GM23338 (cell line): Measurements from ENCODE around the gene SLC25A22.

Experiments used
- CREB1 ChIP-seq: fragments of 250-450 bp; sonication (Bioruptor Pico); IDR thresholded peaks from 2 replicates; pipeline ENCODE4 v1.5.0; 2020; ENCODE audit warnings: low read depth, mild to moderate bottlenecking, moderate library complexity
- CTCF ChIP-seq, 2 experiments: fragments of 200-600 bp in 1 of 2; sonication (generic) in 1 of 2; conservative IDR thresholded peaks; 2 replicates each; pipeline versions ENCODE4 v1.5.1 to v1.6.1; 2016 to 2017; ENCODE audit warnings: antibody characterized with exemption in 2 of 2, low read depth in 2 of 2, mild to moderate bottlenecking in 2 of 2, moderate library complexity in 1 of 2
- EZH2 ChIP-seq: fragments of 200-600 bp; sonication (generic); IDR thresholded peaks from one replicate; pipeline ENCODE4 v1.8.0; 2017; ENCODE audit warnings: antibody characterized with exemption, mild to moderate bottlenecking, low read depth; ENCODE audit not compliant: unreplicated experiment
- EZH2phosphoT487 ChIP-seq: fragments of 200-600 bp; sonication (generic); IDR thresholded peaks from one replicate; pipeline ENCODE4 v1.8.1; 2018; ENCODE audit warnings: antibody characterized with exemption; ENCODE audit not compliant: unreplicated experiment
- JUNB ChIP-seq: IDR thresholded peaks from one replicate; pipeline ENCODE4 v1.6.1; 2016; ENCODE audit warnings: antibody characterized with exemption; ENCODE audit not compliant: unreplicated experiment
- NANOG ChIP-seq: IDR thresholded peaks from 2 replicates; pipeline ENCODE4 v1.6.1; 2016; ENCODE audit warnings: antibody characterized with exemption, borderline replicate concordance
- POLR2AphosphoS5 ChIP-seq: IDR thresholded peaks from 2 replicates; pipeline ENCODE4 v1.6.1; 2016; ENCODE audit warnings: antibody characterized with exemption, low read depth
- REST ChIP-seq: IDR thresholded peaks from one replicate; pipeline ENCODE4 v1.6.1; 2018; ENCODE audit warnings: antibody characterized with exemption; ENCODE audit not compliant: unreplicated experiment
- ZNF114 ChIP-seq: fragments of 250-450 bp; sonication (Bioruptor Pico); IDR thresholded peaks from 2 replicates; pipeline ENCODE4 v1.5.0; 2020; ENCODE audit warnings: mild to moderate bottlenecking, moderate library complexity
- ZNF331 ChIP-seq: fragments of 250-450 bp; sonication (Bioruptor Pico); IDR thresholded peaks from 2 replicates; pipeline ENCODE4 v1.5.0; 2020; ENCODE audit warnings: low read depth, mild to moderate bottlenecking, moderate library complexity
- TF ChIP-seq, protein P1 (sequence below): fragments of 250-450 bp; sonication (Bioruptor Pico); IDR thresholded peaks from 2 replicates; pipeline ENCODE4 v1.5.0; 2020; ENCODE audit warnings: mild to moderate bottlenecking, moderate library complexity

DNA sequence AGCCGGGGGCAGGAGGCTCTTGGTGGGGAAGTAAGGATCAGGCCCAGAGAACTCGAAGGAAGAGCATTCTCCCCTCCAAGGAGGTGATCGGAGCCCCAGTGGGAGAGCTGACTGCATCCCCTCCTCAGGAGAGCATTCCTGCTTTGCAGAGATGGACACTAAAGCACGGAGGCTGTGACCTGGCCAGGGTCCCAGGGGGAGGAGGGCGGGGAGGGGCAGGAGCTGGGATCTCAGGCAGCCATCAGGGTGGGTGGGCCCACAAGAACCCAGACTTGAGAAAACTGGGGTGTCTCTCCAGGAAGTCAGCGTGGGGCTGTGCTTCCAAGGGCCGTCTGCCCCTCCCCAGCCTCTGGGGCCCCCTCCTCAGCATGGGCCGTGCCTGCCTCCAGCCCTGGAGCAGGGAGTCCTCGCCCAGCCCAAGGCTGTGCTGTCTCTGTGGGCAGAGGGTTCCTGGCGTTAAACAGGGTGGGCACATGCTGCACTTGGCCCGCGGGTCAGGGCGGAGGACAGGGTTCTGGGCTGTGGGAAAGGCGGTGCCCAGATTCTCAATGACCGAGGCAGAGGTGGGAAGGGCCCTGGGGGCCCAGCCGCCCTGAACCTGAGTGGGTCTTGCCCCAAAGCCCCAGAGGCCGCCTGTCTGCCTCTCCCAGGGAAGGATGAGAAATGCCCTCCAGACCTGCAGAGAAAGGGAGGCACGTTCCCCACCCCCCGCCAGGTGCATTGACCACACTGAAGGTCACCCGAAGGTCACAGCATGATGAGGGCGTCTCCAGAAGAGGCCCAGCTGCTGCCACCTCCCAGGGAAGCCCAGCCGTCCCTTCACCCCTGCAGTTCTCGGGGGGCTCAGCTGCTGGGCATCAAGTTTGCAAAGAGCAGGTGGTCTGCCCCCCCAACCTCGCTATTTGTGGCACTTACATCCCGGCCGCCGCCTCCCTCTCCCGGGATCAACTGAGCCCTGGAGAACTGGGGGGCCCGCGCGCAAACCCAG is 8.8 kb downstream of the SLC25A22 start:
- TF ChIP-seq POLR2AphosphoS5, result no peak; the same call in 1 of the 2 replicates
- TF ChIP-seq, protein P1, sequence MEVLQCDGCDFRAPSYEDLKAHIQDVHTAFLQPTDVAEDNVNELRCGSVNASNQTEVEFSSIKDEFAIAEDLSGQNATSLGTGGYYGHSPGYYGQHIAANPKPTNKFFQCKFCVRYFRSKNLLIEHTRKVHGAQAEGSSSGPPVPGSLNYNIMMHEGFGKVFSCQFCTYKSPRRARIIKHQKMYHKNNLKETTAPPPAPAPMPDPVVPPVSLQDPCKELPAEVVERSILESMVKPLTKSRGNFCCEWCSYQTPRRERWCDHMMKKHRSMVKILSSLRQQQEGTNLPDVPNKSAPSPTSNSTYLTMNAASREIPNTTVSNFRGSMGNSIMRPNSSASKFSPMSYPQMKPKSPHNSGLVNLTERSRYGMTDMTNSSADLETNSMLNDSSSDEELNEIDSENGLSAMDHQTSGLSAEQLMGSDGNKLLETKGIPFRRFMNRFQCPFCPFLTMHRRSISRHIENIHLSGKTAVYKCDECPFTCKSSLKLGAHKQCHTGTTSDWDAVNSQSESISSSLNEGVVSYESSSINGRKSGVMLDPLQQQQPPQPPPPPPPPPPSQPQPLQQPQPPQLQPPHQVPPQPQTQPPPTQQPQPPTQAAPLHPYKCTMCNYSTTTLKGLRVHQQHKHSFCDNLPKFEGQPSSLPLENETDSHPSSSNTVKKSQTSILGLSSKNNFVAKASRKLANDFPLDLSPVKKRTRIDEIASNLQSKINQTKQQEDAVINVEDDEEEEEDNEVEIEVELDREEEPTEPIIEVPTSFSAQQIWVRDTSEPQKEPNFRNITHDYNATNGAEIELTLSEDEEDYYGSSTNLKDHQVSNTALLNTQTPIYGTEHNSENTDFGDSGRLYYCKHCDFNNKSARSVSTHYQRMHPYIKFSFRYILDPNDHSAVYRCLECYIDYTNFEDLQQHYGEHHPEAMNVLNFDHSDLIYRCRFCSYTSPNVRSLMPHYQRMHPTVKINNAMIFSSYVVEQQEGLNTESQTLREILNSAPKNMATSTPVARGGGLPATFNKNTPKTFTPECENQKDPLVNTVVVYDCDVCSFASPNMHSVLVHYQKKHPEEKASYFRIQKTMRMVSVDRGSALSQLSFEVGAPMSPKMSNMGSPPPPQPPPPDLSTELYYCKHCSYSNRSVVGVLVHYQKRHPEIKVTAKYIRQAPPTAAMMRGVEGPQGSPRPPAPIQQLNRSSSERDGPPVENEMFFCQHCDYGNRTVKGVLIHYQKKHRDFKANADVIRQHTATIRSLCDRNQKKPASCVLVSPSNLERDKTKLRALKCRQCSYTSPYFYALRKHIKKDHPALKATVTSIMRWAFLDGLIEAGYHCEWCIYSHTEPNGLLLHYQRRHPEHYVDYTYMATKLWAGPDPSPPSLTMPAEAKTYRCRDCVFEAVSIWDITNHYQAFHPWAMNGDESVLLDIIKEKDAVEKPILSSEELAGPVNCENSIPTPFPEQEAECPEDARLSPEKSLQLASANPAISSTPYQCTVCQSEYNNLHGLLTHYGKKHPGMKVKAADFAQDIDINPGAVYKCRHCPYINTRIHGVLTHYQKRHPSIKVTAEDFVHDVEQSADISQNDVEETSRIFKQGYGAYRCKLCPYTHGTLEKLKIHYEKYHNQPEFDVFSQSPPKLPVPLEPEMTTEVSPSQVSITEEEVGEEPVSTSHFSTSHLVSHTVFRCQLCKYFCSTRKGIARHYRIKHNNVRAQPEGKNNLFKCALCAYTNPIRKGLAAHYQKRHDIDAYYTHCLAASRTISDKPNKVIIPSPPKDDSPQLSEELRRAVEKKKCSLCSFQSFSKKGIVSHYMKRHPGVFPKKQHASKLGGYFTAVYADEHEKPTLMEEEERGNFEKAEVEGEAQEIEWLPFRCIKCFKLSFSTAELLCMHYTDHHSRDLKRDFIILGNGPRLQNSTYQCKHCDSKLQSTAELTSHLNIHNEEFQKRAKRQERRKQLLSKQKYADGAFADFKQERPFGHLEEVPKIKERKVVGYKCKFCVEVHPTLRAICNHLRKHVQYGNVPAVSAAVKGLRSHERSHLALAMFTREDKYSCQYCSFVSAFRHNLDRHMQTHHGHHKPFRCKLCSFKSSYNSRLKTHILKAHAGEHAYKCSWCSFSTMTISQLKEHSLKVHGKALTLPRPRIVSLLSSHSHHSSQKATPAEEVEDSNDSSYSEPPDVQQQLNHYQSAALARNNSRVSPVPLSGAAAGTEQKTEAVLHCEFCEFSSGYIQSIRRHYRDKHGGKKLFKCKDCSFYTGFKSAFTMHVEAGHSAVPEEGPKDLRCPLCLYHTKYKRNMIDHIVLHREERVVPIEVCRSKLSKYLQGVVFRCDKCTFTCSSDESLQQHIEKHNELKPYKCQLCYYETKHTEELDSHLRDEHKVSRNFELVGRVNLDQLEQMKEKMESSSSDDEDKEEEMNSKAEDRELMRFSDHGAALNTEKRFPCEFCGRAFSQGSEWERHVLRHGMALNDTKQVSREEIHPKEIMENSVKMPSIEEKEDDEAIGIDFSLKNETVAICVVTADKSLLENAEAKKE, result no peak
- no peak for TF ChIP-seq CTCF (conservative IDR thresholded peaks at IDR 0.05; ENCODE audit: low read depth in 2 of 2)
- TF ChIP-seq EZH2, result no peak
- TF ChIP-seq EZH2phosphoT487, result no peak
- TF ChIP-seq JUNB, result no peak
- no peak for TF ChIP-seq REST
- no peak for TF ChIP-seq CREB1 (CRISPR knock-in tag)
- TF ChIP-seq ZNF331, result no peak
- TF ChIP-seq NANOG, result no peak
- no peak for TF ChIP-seq ZNF114 (CRISPR knock-in tag)
